Non-pigmented ciliary epithelial cell (primary cell): ENCODE results near the gene KREMEN1.
"Not testable (repeated sequence)": the region's sequence is repeated elsewhere in the genome, so short reads cannot be mapped to it uniquely, and the experiment has no call there.

ENCODE experiments used
- DNase-seq: peaks from one replicate; pipeline ENCODE4 v3.0.0-alpha.2; 2010; ENCODE audit warnings: low read depth

KREMEN1 gene

DNA sequence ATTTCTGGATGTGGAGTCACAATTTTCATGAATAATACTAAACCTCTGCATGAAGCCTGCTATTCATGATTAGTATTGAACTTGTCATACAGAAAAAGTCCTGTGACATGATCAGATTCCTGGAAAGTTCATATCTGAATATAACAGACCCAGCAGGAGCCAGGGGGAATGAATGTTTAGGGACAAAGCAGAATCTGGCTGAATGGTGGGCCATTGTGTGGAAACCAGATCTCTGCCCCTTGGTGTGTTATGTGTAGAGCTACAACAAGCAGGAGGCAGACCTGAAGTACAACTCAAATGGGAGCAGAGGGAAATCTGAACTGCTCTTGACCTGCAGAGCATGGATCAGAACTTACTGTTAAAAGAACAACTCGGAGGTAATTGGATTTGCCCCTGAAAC, 30.3 kb downstream of the KREMEN1 start:
- no peak for DNase-seq

DNA sequence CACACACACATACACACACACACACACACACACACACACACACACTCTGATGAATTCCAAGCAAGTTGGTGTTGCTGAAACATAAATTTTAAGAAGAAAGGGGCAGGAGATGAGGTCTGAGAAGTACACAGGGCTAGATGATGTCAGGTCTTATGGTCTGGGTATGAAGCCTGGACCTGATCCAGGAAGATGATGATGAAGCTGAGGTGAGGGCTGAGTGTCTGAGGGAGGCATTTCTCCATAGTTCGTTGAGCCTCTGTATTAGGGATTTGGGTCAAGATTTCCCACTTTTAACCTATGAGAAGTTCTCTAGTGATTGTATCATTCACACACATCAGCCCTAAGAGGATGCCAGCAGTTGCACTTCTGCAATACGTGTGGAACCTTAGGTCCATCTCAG, 32.6 kb downstream of the KREMEN1 start:
- no peak for DNase-seq

DNA sequence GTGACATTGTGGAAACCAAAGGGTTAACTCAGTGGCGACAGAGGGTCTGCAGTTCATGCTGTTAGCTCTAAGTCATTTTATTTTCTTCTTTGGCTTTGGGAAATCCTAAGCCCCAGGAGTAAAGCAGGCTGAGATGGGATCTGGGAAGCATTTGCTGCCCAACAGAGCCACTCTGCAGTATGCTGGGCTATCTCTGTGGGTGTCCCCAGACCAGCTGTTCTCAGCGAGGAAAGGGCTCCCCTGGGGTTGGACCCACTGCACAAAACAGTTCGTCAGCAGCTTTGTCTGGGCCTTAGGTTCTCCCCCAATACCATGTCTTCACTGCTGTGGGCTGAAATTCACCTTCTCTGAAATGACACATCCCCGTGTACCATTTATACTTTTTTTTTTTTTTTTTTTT, 34.0 kb downstream of the KREMEN1 start:
- no peak for DNase-seq

DNA sequence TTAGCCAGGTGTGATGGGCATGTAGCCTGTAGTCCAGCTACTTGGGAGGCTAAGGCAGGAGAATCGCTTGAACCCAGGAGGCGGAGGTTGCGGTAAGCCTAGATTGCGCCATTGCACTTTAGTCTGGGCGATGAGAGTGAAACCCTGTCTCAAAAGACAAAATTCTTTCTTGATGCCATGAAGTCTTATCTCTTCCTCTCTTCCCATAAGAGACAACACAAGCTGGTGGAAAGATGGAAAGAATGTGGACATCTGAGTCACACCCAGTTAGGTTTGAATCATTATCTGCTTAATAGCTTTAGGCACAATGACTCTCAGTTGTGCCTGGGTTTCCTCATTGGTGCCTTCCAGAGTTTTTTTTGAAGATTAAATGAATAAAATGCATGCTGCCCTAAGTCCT, 35.3 kb downstream of the KREMEN1 start:
- no peak for DNase-seq

DNA sequence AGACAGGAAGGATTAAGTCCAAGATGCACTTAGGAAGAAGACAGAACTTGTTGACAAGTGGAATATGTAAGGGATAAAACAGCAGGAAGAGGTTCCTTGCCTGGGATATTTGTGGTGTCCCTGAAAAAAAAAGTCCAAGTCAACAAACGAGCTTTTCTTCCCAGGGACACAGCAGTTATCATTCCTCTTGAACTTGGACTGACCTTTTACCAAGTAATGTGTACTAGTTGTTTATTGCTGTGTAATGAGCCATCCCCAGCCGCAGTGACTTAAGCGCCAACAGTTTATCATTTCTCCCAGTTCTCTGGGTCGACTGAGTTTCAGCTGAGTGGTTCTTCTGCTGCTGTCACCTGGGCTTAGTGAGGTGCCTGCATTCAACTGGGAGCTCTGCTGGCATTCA, 37.0 kb downstream of the KREMEN1 start:
- DNase-seq: no peak

DNA sequence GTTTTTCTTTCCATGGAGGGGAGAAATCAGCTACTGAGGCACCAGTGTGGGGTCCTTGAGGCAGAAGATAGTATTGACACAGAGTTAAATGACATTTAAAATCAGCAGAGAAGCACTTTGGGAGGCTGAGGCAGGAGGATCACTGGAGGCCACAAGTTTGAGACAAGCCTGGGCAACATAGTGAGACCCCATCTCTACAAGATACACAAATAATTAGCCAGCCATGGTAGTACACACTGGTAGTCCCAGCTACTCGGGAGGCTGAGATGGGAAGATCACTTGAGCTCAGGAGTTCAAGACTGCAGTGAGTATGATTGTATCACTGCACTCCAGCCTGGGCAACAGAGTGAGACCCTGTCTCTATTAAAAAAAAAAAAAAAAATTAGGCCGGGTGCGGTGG, 38.1 kb downstream of the KREMEN1 start:
- no peak for DNase-seq

DNA sequence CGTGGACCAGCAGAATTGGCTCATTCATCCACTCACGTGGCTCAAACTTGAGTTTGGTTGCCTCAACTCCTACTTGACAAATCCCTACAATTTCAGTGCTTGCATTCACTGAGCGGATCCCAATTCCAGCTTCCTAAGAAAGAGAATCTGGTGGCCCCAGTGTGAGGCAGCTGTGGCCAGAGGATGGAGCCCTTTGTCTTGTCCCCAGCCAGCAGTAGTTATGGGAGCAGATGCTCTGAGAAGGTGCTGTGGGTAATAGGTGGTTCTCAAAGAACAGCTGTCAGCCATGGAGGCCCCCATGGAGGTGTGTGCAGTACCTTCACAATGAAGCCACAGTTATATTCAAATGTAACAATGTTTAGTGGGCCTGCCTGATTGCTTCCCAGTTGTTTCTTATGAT, 39.3 kb downstream of the KREMEN1 start:
- no peak for DNase-seq

DNA sequence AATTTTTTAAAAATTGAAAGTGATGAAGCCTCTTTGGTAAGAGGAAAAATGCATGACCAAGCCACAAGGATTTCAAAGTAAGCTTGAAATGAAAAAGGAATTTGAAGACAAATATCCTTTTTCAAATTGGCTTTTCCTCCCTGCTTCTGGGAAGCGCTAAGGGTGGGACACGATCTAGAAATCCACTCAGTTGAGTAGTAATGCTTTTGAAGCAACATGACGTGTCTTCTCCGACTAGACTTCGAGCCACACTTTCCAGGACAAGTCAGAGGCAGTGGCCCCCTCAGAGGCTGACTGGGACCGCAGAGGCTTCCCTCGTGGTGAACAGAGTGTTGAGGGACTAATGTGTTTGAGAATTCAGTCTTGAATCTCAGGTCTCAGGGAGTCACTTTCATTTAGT, 39.8 kb downstream of the KREMEN1 start:
- no peak for DNase-seq

DNA sequence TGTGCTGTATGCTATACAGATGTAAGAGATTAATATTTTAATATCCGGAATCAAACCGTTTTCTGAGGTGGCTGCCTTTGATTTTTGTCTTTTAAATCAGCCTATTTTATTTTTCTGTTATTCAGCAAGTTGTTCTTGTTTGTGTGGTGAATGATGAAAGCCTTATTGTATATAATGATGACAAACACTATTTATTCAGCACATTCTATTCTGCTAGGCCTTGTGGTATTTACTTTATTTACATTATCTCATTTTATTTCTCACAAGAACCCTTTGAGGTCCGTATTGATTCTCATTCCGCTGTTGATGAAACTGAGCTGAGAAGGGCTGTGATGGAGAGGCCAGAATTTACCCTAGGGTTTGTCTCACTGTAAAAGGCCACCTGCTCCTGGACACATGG, 40.5 kb downstream of the KREMEN1 start:
- DNase-seq: no peak

DNA sequence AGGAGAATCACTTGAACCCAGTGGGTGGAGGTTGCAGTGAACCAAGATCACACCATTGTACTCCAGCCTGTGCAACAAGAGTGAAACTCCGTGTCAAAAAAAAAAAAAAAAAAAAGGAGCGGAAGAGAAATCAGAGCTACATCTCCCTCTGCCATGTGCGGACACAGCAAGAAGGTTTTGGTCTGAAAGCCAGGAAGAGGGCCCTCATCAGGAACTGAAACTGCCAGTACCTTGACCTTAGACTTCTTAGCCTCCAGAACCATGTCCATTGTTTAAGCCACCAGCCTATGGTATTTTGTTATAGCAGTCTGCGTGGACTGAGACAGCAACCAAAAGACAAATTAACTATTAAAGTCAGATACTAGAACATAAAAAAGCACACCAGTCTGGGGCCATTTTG, 41.6 kb downstream of the KREMEN1 start:
- no peak for DNase-seq

DNA sequence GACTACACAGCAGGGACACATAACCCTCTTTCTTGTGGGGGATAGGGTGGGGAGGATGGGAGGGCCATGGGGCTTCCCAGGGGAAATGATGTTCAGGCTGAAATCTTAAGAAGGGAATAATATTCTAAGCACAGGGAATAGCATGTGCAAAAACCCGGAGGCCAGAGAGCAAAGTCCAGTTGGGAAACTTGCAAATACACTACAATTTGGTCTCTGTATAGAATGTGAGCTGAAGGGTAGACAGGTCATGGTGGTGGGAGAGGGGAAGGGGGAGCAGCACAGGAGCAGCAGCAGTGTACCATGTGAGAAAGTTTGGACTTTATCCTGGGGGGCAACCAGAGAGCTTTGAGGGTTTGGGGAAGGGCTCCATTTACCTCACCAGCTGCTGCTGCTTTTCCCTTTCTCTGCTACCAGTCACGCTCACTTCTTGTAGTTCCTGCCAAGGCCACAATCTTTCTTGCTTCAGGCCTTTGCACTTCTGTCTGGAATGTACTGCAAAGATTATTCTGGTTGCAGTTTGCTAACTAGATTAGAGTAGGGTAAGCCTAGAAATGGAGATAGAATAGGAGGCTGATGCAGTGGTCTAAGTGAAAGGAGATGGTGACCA, 43.0 kb downstream of the KREMEN1 start:
- no peak for DNase-seq

DNA sequence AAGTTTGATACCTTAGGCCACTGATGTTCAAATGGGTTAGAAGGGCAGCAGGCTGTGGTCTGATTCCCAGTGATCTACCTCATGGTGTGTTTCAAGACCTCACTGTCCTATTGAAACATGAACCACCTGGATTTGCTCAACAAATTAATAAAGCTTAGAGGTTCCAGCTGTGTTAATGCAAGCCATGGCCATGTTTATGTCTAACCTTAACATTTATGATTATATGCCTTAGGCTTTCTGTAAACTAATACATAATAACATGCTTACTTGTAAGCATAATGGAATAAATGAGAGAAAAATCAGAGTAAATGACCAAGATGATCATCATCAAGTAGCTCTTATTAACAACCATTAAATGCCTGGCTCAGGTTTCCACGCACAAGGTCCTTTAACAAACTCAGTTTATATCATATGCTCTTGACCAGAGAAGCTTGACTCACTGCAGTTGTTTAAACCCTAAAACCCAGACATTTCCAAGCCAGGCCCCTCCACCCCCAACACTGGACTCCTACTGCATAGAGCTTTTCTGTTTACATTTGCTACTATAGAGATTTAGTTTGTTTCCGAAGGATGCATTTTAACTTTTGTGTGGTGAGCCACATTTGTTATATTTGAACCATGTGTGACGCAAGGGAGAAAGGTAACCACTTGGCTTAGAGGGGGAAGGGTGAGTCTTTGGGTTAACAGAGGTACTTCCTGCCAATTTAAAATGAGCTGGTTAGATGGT, 43.7 kb downstream of the KREMEN1 start:
- DNase-seq: no peak

DNA sequence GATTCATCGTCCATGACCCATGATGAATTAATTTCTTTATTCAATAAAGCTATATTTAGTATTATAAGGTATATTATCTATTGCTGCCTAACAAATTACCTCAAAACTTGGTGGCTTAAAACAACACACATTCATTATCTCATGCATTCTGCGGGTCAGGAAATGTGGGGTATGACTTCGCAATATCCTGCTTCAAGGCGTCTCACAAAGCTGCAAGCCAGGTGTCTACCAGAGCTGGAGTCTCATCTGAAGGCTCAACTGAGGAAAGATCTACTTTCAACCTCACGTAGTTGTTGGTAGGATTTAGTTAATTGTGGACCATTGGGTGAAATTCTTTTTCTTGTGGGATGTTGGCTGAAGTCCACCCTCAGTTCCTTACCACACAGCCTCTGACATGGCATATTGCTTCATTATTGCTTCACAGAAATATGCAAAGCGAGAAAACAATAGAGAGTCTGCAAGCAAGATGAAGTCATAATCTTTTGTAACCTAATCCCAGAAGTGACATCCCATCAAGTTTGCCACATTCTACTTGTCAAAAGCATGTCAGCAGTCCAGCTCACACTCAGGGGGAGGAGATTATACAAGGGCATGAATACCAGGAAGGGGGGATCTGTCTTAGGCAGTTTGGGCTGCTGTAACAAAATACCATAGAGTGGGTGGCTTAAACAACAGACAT, 45.1 kb downstream of the KREMEN1 start:
- DNase-seq: no peak

DNA sequence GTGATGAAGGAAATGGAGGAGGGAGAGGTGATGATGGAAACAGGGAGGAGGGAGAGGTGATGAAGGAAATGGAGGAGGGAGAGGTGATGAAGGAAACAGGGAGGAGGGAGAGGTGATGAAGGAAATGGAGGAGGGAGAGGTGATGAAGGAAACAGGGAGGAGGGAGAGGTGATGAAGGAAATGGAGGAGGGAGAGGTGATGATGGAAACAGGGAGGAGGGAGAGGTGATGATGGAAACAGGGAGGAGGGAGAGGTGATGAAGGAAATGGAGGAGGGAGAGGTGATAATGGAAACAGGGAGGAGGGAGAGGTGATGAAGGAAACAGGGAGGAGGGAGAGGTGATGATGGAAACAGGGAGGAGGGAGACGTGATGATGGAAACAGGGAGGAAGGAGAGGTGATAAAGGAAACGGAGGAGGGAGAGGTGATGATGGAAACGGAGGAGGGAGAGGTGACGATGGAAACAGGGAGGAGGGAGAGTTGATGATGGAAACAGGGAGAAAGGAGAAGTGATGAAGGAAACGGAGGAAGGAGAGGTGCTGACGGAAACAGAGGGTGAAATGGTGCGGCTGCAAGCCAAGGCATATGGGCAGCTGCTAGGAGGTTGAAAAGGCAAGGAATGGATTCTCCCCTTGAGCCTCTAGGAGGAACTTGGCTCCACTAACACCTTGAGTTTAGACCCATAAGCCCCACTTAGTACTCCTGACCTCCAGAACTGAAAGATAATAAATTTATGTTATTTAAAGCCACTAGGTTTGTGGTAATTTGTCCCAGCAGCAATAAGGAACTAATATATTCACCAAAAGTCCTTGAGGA, 47.5 kb downstream of the KREMEN1 start:
- not testable (repeated sequence) for DNase-seq

DNA sequence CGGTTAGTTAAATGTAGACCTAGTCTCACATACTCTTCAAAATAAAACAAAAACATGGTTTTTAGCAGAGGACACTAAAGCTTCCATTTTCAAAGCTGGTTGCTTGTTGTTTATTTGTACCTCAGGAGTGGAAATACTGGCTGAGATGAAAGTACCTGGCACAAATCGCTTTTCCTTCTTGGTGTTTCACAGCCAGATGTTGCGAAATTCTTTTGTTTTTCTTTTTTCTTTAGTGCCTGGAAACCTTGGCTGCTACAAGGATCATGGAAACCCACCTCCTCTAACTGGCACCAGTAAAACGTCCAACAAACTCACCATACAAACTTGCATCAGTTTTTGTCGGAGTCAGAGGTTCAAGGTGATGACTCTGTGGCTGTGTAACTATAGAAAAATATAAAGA, 48.3 kb downstream of the KREMEN1 start:
- DNase-seq: no peak

DNA sequence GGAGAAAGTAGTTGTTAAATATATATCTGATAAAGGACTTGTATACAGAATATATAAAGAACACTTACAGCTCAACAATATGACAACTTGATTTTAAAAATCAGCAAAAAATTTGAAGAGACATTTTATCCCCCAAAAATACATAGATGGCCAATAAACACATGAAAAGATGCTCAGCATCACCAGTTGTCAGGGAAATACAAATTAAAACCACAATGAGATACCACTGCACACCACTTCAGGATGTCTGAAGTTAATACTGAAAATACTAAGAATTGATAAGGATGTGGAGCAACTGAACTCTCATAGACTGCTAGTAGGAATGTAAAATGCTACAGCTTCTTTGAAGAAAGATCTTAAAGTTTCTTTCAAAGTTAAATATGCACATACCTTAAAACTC, 49.2 kb downstream of the KREMEN1 start:
- no peak for DNase-seq

DNA sequence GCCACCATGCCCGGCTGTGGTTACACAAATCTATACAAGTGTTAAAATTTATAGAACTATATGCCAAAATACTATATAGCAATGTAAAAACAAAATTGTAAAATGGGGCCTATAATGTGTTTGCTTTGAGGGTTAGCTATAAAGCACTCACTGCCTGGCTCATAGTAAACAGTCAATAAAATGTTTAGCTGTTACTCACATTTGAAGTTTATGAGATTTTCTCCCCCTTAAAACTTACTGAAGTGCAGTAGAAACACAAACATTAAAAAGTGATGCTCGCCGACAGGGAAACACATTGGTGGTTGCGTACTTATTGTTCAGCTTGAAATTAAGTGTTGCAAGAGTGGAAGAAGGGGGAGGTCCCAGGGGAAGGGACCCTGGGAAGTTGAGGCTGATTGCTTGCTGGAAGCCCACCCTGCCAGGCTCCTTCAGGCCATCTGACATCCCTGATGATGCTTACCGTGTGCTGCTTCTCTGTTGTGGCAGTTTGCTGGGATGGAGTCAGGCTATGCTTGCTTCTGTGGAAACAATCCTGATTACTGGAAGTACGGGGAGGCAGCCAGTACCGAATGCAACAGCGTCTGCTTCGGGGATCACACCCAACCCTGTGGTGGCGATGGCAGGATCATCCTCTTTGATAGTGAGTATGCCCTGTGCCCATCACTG, 52.1 kb downstream of the KREMEN1 start:
- DNase-seq: no peak

DNA sequence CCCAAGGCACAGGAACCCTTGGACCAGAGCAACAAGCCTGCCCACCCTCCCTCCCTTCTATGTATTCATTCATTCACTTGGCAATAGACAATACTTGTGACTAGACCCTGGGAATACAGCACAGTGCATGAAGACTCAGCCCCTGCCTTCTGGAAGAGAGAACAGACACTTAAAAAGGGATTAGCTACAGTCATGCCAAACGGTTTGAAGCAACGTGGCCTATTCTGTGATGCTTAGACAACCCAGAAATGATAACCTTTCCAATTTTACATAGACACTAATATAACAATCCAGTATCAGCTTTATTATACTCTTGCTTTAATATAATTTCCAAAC, 52.6 kb downstream of the KREMEN1 start:
- DNase-seq: no peak

DNA sequence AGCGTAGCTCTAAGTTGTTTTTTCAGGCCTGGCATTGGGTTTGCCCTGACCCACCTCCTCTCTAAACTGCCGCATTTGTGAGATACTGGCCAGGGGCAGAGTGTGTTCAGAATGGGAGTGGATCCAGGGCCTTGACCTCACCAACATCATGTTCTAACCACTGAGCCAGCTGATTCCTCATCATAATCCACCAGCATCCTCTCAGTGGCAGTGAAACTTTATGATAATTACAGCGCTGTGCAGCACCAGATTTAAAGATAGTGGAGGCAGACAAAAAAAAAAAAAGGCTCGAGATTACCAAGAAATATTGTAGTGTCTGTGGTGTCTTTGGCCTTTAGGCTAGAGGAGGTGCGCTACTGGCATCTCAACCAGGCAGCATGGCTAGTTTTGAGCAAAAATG, 53.0 kb downstream of the KREMEN1 start:
- DNase-seq: no peak

DNA sequence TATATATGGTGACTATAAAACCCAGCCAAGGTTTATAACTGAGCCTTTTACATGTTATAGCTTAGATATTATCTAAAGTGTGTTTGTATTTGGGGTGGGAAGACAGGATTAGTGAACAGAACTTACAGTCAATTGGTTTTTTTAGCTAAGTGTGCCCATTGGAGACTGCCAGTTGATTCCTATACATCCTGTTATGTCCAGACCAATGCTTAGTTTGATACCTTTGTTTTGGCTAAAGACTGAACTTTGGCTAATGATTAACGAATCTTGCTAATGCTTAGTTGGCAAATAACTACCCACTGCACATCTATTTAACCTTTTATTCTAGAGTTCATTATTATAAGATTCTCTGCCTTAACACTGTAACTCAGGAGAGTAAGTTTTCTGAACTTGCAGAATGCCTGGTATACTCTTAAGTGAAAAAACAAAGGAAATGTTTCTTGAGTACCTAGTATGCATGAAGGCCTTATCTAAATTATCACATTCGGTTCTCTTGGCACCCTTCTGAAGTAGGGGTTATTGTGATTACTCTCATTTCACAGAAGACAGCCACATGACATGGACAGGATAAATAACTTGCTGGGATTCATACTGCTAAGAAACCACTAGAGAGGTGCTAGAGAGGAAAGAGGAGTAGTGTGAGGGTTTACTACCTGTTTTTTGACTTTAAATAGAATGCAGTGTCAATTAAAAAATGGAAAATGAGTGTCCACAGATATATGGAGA, 54.0 kb downstream of the KREMEN1 start:
- no peak for DNase-seq
